GM23338 (cell line): ENCODE measurements around the gene NOLC1. TPM values are rescaled to one million over a fixed set of nuclear protein-coding genes. Genes with fewer than 3 reads are reported as not detected.

Experiments
- ATAC-seq: fragments of 200-7000 bp; cut with Tn5 transposase; 3 replicates; pipeline ENCODE4 v1.9.1; 2020
- DNase-seq: peaks from one replicate; pipeline ENCODE4 v3.0.0-alpha.2; 2015; ENCODE audit warnings: low spot score
- H2AFZ ChIP-seq: fragments of 200-600 bp; sonication (generic); 2 replicates; pipeline ENCODE4 v1.8.0; 2016; ENCODE audit warnings: antibody characterized with exemption, mild to moderate bottlenecking, moderate library complexity
- H3F3A ChIP-seq: fragments of 200-600 bp; sonication (generic); replicated peaks from 2 replicates; pipeline ENCODE4 v1.8.0; 2017; ENCODE audit warnings: antibody characterized with exemption, mixed run types, low read depth
- H3K27ac ChIP-seq: fragments of 200-600 bp; sonication (generic); 2 replicates; pipeline ENCODE4 v1.6.1; 2016; ENCODE audit warnings: low read depth
- H3K27me3 ChIP-seq: fragments of 200-600 bp; sonication (generic); 2 replicates; pipeline ENCODE4 v1.8.0; 2016; ENCODE audit warnings: mild to moderate bottlenecking, mixed run types, moderate library complexity; ENCODE audit not compliant: insufficient read depth
- H3K36me3 ChIP-seq: fragments of 200-600 bp; sonication (generic); 2 replicates; pipeline ENCODE4 v1.8.0; 2016; ENCODE audit warnings: mild to moderate bottlenecking; ENCODE audit not compliant: insufficient read depth
- H3K4me1 ChIP-seq: fragments of 200-600 bp; sonication (generic); 2 replicates; pipeline ENCODE4 v1.8.0; 2016; ENCODE audit warnings: mild to moderate bottlenecking, moderate library complexity; ENCODE audit not compliant: insufficient read depth
- H3K4me2 ChIP-seq: fragments of 200-600 bp; sonication (generic); 2 replicates; pipeline ENCODE4 v1.7.1; 2017; ENCODE audit warnings: mixed run types
- H3K4me3 ChIP-seq: fragments of 200-600 bp; sonication (generic); 2 replicates; pipeline ENCODE4 v1.6.1; 2016; ENCODE audit warnings: mixed run types
- H3K79me2 ChIP-seq: fragments of 200-600 bp; sonication (generic); replicated peaks from 2 replicates; pipeline ENCODE4 v1.8.0; 2017; ENCODE audit warnings: mild to moderate bottlenecking; ENCODE audit not compliant: insufficient read depth
- H3K9me2 ChIP-seq: fragments of 200-600 bp; sonication (generic); 2 replicates; pipeline ENCODE4 v1.8.0; 2017; ENCODE audit not compliant: insufficient read depth
- H4K20me1 ChIP-seq: fragments of 200-600 bp; sonication (generic); replicated peaks from 2 replicates; pipeline ENCODE4 v1.8.0; 2017; ENCODE audit warnings: mild to moderate bottlenecking; ENCODE audit not compliant: insufficient read depth
- H3K27ac Mint-ChIP-seq: 2 replicates; pipeline ENCODE4 v1.8.0; 2020; ENCODE audit warnings: inconsistent platforms, mild to moderate bottlenecking, moderate library complexity, mixed read lengths
- H3K27me3 Mint-ChIP-seq: 3 replicates; pipeline ENCODE4 v1.8.0; 2022; ENCODE audit warnings: low read depth, mild to moderate bottlenecking, moderate library complexity, mixed read lengths, inconsistent platforms; ENCODE audit not compliant: insufficient read depth, poor library complexity
- H3K36me3 Mint-ChIP-seq: 3 replicates; pipeline ENCODE4 v1.8.0; 2021; ENCODE audit warnings: low read depth, mild to moderate bottlenecking, inconsistent platforms, moderate library complexity, mixed read lengths
- H3K4me1 Mint-ChIP-seq: 3 replicates; pipeline ENCODE4 v1.8.0; 2020; ENCODE audit warnings: mild to moderate bottlenecking, inconsistent platforms, mixed read lengths
- H3K4me3 Mint-ChIP-seq: 3 replicates; pipeline ENCODE4 v1.8.0; 2021; ENCODE audit warnings: moderate library complexity, mild to moderate bottlenecking, inconsistent platforms, mixed read lengths
- H3K9me3 Mint-ChIP-seq: 3 replicates; pipeline ENCODE4 v1.8.0; 2020; ENCODE audit warnings: moderate library complexity, mild to moderate bottlenecking, inconsistent platforms, mixed read lengths
- ETS1 ChIP-seq: IDR thresholded peaks from 2 replicates; pipeline ENCODE4 v1.6.1; 2016; ENCODE audit warnings: antibody characterized with exemption
- STAT1 ChIP-seq: IDR thresholded peaks from one replicate; pipeline ENCODE4 v1.6.1; 2016; ENCODE audit warnings: antibody characterized with exemption; ENCODE audit not compliant: unreplicated experiment
- ZNF462 ChIP-seq: fragments of 250-450 bp; sonication (Bioruptor Pico); IDR thresholded peaks from 2 replicates; pipeline ENCODE4 v1.5.0; 2020; ENCODE audit warnings: mild to moderate bottlenecking, moderate library complexity
- polyA plus RNA-seq: library from polyadenylated mRNA; unstranded; fragments of >200 nt; fragmentation: Nextera tagmentation; extraction: Ambion mirVana; gene quantifications from 2 replicates; pipeline ENCODE4 v1.2.1, GENCODE V29; 2016
- total RNA-seq: library from RNA; depleted of rRNA; stranded (reverse); fragments of >200 nt; shearing (Covaris generic); gene quantifications from 2 replicates; pipeline ENCODE4 v1.2.3, GENCODE V29; 2014

The NOLC1 gene
- total and polyA plus RNA-seq, 2 experiments from 2014 or later: 126 to 178 TPM

- peaks cover 42% of the 10 kb centered on the region for H3K36me3 Mint-ChIP-seq
- Histone ChIP-seq H3F3A (peaks cover 25% of the 10 kb centered on the region; the same call in 1 of the 2 replicates), H4K20me1 (peaks cover 38% of the 10 kb centered on the region), H2AFZ (no peak overlapping the region), H3K27ac (peak overlapping the region; percentile 39; the same call in 1 of the 2 replicates), H3K4me3 (peak overlapping the region; percentile 95), H3K4me2 (peak overlapping the region; percentile 97), H3K27me3 (no peaks in the 10 kb centered on the region), H3K9me2 (no peaks in the 10 kb centered on the region), H3K36me3 (peaks cover 27% of the 10 kb centered on the region), H3K79me2 (peaks cover 71% of the 10 kb centered on the region), H3K4me1 (peaks cover 48% of the 10 kb centered on the region)
- peak overlapping the region; percentile 84 for H3K27ac Mint-ChIP-seq
- ATAC-seq (no peak), DNase-seq (no peak)
- peaks cover 16% of the 10 kb centered on the region for H3K27me3 Mint-ChIP-seq
- H3K4me3 Mint-ChIP-seq: peak overlapping the region; percentile 89
- no peaks in the 10 kb centered on the region; the same call in 1 of the 3 replicates for H3K9me3 Mint-ChIP-seq
- TF ChIP-seq STAT1: no peak
- no peak for TF ChIP-seq ZNF462 (CRISPR knock-in tag)
- no peak for TF ChIP-seq ETS1
- H3K4me1 Mint-ChIP-seq: peaks cover 58% of the 10 kb centered on the region
These were observed 38.8 kb upstream of the NOLC1 start for GRCh38 chr10:102113261-102113955.
